K562 (cell line): ENCODE results near the gene HELZ. TPM values are rescaled to one million over a fixed set of nuclear protein-coding genes. Genes with fewer than 3 reads are reported as not detected.

Experiments
- BCL6 ChIP-seq: fragments of 250-450 bp; sonication (Bioruptor Pico); IDR thresholded peaks from 2 replicates; pipeline ENCODE4 v1.4.0; 2020
- CBFA2T2 ChIP-seq: fragments of 450-650 bp; conservative IDR thresholded peaks from 2 replicates; pipeline ENCODE4 v1.6.1; 2017; ENCODE audit warnings: mild to moderate bottlenecking
- DPF2 ChIP-seq: fragments of 450-650 bp; IDR thresholded peaks from 2 replicates; pipeline ENCODE4 v1.6.1; 2016
- ELF4 ChIP-seq: fragments of 450-650 bp; formaldehyde crosslinking; IDR thresholded peaks from 2 replicates; pipeline ENCODE4 v1.4.0; 2022; ENCODE audit warnings: missing genetic modification characterization
- GATAD2A ChIP-seq: fragments of 450-650 bp; IDR thresholded peaks from 2 replicates; pipeline ENCODE4 v1.6.1; 2017
- HDAC8 ChIP-seq: fragments of 450-650 bp; IDR thresholded peaks from 2 replicates; pipeline ENCODE4 v1.6.1; 2016; ENCODE audit warnings: mild to moderate bottlenecking, missing genetic modification characterization, moderate library complexity, missing compliant biosample characterization
- KDM1A ChIP-seq, 2 experiments: fragments of 450-650 bp; IDR thresholded peaks; 2 replicates each; pipeline ENCODE4 v1.6.1; 2016; ENCODE audit warnings: mild to moderate bottlenecking in 2 of 2
- KLF1 ChIP-seq: fragments of 450-650 bp; IDR thresholded peaks from 2 replicates; pipeline ENCODE4 v1.6.1; 2016; ENCODE audit warnings: missing genetic modification characterization, missing compliant biosample characterization
- KLF16 ChIP-seq: IDR thresholded peaks from 2 replicates; pipeline ENCODE4 v1.6.1; 2016; ENCODE audit warnings: antibody characterized with exemption
- MCM2 ChIP-seq: fragments of 450-650 bp; IDR thresholded peaks from 2 replicates; pipeline ENCODE4 v1.6.1; 2017; ENCODE audit warnings: low read depth, mild to moderate bottlenecking
- MCM3 ChIP-seq: fragments of 450-650 bp; IDR thresholded peaks from 2 replicates; pipeline ENCODE4 v1.6.1; 2016
- MTA3 ChIP-seq: fragments of 450-650 bp; formaldehyde crosslinking; IDR thresholded peaks from 2 replicates; pipeline ENCODE4 v1.6.1; 2017; ENCODE audit warnings: mild to moderate bottlenecking, borderline replicate concordance
- NBN ChIP-seq: fragments of 450-650 bp; IDR thresholded peaks from 2 replicates; pipeline ENCODE4 v1.6.1; 2016; ENCODE audit warnings: low read depth, mild to moderate bottlenecking
- NCOR1 ChIP-seq: fragments of 450-650 bp; IDR thresholded peaks from 2 replicates; pipeline ENCODE4 v1.6.1; 2016; ENCODE audit warnings: mild to moderate bottlenecking, moderate library complexity
- NFATC3 ChIP-seq: fragments of 450-650 bp; IDR thresholded peaks from 2 replicates; pipeline ENCODE4 v1.6.1; 2017; ENCODE audit warnings: mild to moderate bottlenecking
- NR2C2 ChIP-seq, 2 experiments: fragments of 200-800 bp in 1 of 2; sonication (Bioruptor generic) in 1 of 2; sonication (generic) in 1 of 2; formaldehyde crosslinking in 1 of 2; IDR thresholded peaks; 2 replicates each; pipeline versions ENCODE4 v1.6.1 to v1.8.0; 2016 to 2022; ENCODE audit warnings: mild to moderate bottlenecking in 1 of 2, missing compliant biosample characterization in 1 of 2, missing genetic modification characterization in 1 of 2, missing genetic modification reagents in 1 of 2
- NRF1 ChIP-seq, 2 experiments: fragments of 450-650 bp; IDR thresholded peaks in 1 of 2; conservative IDR thresholded peaks in 1 of 2; 2 replicates each; pipeline ENCODE4 v1.6.1; 2014; ENCODE audit warnings: mild to moderate bottlenecking in 2 of 2
- POLR2B ChIP-seq: fragments of 450-650 bp; IDR thresholded peaks from 2 replicates; pipeline ENCODE4 v1.6.1; 2018; ENCODE audit warnings: low read depth; ENCODE audit not compliant: partially characterized antibody
- POLR2H ChIP-seq: IDR thresholded peaks from 2 replicates; pipeline ENCODE4 v1.6.1; 2016; ENCODE audit warnings: missing genetic modification characterization, low read depth, mild to moderate bottlenecking, control low read depth, missing compliant biosample characterization, moderate library complexity
- TBL1XR1 ChIP-seq, 2 experiments: IDR thresholded peaks; 2 replicates each; pipeline ENCODE4 v1.6.1; 2012; ENCODE audit warnings: improper control_type of control experiment in 2 of 2, low read length in 2 of 2, mild to moderate bottlenecking in 1 of 2
- ZC3H8 ChIP-seq: fragments of 450-650 bp; IDR thresholded peaks from 2 replicates; pipeline ENCODE4 v1.6.1; 2017
- ZNF24 ChIP-seq: fragments of 450-650 bp; IDR thresholded peaks from 2 replicates; pipeline ENCODE4 v1.6.1; 2016
- ZNF282 ChIP-seq: sonication (generic); formaldehyde crosslinking; IDR thresholded peaks from 2 replicates; pipeline ENCODE4 v1.8.1; 2023; ENCODE audit warnings: missing genetic modification reagents
- polyA plus RNA-seq, 8 experiments: library from polyadenylated mRNA; depleted of rRNA in 4 of 8; stranded (reverse) in 5 of 8; unstranded in 3 of 8; fragments of >200 nt; fragmentation: Nextera tagmentation in 2 of 8; fragmentation: Illumina TruSeq in 1 of 8; extraction: Ambion mirVana in 2 of 8; extraction: Trizol in 1 of 8; gene quantifications; 2 replicates each; pipeline versions ENCODE4 v1.2.1 to v1.2.3, GENCODE V29; 2011 to 2014; ENCODE audit warnings: inconsistent platforms in 1 of 8, missing spikeins in 1 of 8
- total RNA-seq, 7 experiments: library from RNA; depleted of rRNA in 6 of 7; stranded (reverse); fragments of >200 nt in 6 of 7; fragmentation: Illumina TruSeq in 2 of 7; extraction: Trizol in 2 of 7; gene quantifications; 2 replicates each; pipeline versions ENCODE4 v1.2.1 to v1.2.3, GENCODE V29; 2011 to 2021; ENCODE audit warnings: low replicate concordance in 1 of 7
- TF ChIP-seq, protein P1 (sequence below): sonication (generic); formaldehyde crosslinking; IDR thresholded peaks from 2 replicates; pipeline ENCODE4 v1.4.0; 2020; ENCODE audit warnings: mild to moderate bottlenecking, missing genetic modification reagents
- TF ChIP-seq, protein P2 (sequence below): sonication (generic); formaldehyde crosslinking; IDR thresholded peaks from 2 replicates; pipeline ENCODE4 v1.8.1; 2023; ENCODE audit warnings: mild to moderate bottlenecking, missing genetic modification reagents
- TF ChIP-seq, protein P3 (sequence below): fragments of 450-650 bp; formaldehyde crosslinking; IDR thresholded peaks from 2 replicates; pipeline ENCODE4 v1.4.0; 2020; ENCODE audit warnings: mild to moderate bottlenecking

The HELZ gene
- total and polyA plus RNA-seq, 9 of the 15 experiments (the other 6 are each of a cell fraction or from before 2014, with no cell fraction given), result 5.2 to 39.8 (median 17.3) TPM

DNA sequence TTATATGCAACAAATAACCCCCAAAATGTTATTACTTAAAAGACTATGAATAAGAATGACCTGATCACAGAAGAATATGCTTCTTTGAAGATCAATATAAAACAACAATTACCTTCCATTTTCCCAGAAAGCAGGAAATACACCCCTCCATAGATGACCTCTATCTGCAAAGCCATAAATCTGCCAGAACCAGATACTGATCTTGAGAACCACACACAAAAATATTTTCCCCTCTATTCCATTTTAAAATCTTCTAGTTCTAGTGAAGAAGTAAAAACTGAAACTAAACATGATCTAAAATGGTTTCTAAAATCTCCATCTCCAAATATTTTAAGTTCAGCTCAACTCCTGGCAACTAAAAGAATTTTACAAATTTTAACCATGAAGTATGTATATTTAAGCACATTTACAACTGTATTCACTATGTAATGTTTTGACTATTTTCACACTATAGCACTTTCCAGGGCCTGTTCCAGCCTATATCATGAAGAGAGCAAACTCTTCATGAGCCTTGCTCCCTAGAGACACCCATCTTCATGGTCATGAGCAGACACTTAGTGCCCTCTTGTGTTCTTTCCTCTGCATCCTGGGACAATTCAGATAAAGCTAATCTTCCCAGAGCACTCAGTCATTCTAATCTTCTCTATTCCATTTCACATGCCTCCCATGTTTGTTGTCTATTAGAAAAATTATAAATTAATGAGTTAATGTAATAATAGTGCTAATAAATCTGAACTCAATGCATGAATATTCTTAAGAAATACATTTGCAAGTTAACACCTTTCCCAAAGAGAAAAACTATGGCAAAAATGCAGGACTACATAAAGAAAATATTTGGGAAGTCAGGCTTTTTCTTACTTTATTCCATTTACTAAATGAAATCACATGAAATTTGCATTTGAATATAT is 87.0 kb downstream of the HELZ start (continued):
- TF ChIP-seq, protein P1, sequence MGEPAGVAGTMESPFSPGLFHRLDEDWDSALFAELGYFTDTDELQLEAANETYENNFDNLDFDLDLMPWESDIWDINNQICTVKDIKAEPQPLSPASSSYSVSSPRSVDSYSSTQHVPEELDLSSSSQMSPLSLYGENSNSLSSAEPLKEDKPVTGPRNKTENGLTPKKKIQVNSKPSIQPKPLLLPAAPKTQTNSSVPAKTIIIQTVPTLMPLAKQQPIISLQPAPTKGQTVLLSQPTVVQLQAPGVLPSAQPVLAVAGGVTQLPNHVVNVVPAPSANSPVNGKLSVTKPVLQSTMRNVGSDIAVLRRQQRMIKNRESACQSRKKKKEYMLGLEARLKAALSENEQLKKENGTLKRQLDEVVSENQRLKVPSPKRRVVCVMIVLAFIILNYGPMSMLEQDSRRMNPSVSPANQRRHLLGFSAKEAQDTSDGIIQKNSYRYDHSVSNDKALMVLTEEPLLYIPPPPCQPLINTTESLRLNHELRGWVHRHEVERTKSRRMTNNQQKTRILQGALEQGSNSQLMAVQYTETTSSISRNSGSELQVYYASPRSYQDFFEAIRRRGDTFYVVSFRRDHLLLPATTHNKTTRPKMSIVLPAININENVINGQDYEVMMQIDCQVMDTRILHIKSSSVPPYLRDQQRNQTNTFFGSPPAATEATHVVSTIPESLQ (CRISPR knock-in tag), result no peak
- TF ChIP-seq ELF4 (CRISPR knock-in tag) (no peak), MCM2 (no peak), NBN (0 out of 2 replicates have a peak, but pooled peaks have one; percentile 15), KLF16 (0 out of 2 replicates have a peak, but pooled peaks have one; percentile 27), ZC3H8 (no peak), NCOR1 (peak; percentile 55), HDAC8 (tag) (no peak), MTA3 (no peak), NRF1 (conservative IDR thresholded peaks at IDR 0.05 in 1 of 2, IDR thresholded peaks at IDR 0.05 in 1 of 2) (no peak), TBL1XR1 (IDR thresholded peaks at IDR 0.05; ENCODE audit: low read length in 2 of 2) (no peak), BCL6 (no peak), POLR2B (no peak), KDM1A (IDR thresholded peaks at IDR 0.05) (0 out of 4 replicates have a peak, but pooled peaks have one; percentile 14 to 30), DPF2 (peak; percentile 67), NR2C2 (CRISPR knock-in tag; IDR thresholded peaks at IDR 0.05) (no peak), NR2C2 (tag; IDR thresholded peaks at IDR 0.05) (0 out of 2 replicates have a peak, but pooled peaks have one; percentile 29), NFATC3 (no peak), ZNF282 (CRISPR knock-in tag) (no peak), CBFA2T2 (peak; percentile 53), KLF1 (tag) (no peak), MCM3 (no peak), POLR2H (tag) (0 out of 2 replicates have a peak, but pooled peaks have one; percentile 31), ZNF24 (no peak), GATAD2A (no peak)
- TF ChIP-seq, protein P2, sequence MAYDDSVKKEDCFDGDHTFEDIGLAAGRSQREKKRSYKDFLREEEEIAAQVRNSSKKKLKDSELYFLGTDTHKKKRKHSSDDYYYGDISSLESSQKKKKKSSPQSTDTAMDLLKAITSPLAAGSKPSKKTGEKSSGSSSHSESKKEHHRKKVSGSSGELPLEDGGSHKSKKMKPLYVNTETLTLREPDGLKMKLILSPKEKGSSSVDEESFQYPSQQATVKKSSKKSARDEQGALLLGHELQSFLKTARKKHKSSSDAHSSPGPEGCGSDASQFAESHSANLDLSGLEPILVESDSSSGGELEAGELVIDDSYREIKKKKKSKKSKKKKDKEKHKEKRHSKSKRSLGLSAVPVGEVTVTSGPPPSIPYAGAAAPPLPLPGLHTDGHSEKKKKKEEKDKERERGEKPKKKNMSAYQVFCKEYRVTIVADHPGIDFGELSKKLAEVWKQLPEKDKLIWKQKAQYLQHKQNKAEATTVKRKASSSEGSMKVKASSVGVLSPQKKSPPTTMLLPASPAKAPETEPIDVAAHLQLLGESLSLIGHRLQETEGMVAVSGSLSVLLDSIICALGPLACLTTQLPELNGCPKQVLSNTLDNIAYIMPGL (CRISPR knock-in tag), result no peak
- TF ChIP-seq, protein P3, sequence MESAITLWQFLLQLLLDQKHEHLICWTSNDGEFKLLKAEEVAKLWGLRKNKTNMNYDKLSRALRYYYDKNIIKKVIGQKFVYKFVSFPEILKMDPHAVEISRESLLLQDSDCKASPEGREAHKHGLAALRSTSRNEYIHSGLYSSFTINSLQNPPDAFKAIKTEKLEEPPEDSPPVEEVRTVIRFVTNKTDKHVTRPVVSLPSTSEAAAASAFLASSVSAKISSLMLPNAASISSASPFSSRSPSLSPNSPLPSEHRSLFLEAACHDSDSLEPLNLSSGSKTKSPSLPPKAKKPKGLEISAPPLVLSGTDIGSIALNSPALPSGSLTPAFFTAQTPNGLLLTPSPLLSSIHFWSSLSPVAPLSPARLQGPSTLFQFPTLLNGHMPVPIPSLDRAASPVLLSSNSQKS (CRISPR knock-in tag), result no peak
